ENCODE measurements around the gene MAP3K12.
"Not testable (repeated sequence)": the region's sequence is repeated elsewhere in the genome, so short reads cannot be mapped to it uniquely, and the experiment has no call there.

Gene MAP3K12

DNA sequence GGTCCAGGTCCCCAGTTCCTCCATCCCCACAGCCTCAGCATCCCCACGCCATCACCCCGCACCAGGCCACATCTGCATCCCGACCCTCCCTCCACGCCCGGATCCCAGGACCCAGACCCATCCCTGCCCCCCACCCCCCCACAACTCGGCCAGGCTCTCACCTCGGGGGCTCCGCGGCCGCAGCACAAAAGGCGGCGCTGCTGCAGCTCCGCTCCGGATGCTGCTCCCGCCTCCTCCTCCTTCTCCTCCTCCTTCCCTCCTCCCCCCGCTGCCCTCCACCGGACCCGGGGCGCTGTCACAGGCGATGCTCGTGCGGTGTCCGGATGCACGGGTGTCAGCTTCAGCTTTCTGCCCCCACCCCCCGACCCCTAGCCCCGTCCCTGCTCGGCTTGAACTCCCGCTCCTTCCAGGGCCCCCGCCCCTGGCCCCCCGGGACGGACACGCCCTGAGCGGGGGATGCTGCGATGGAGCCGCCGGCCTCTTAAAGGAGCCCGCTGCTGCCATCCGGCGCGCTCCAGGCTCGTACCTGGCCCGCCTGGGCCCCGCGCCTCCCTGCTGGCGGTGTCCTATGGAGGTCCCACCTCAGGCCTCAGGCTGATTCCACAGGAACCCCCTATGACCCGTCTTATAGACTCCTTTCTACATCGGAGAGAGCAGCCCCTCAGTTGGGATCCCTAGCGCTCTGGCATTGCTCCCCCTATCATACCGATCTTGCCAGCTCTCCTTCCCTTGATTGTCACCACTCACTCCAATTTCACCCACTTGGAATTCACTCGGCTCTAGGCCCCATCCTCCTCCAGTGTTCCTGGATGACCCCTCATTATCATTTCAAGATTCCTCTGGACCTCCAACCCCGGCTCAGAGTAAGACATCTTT lies at the start of gene MAP3K12:
Gene MAP3K12 (minus strand): TSS at position 193 of the 876 bp plus-strand sequence. CDS start 12,067 bp downstream, outside the sequence.
- in situ Hi-C loops (cut with MboI; ENCODE audit: low sequenced_read_pairs): no loop called here

DNA sequence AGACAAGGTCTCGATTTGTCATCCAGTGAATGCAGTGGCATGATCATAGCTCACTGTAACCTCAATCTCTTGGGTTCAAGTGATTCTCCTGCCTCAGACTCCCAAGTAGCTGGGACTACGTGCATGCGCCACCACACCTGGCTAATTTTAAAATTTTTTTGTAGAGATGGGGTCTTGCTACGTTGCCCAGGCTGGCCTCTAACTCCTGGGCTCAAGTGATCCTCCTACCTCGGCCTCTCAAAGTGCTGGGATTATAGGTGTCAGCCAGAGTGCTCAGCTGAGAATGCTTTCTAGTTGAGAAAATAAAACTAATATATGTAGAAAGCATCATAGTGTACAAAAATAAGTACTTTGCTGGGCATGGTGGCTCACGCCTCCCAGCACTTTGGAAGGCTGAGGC lies 49.1 kb upstream of the MAP3K12 start:
- in situ Hi-C loops (cut with MboI; ENCODE audit: low sequenced_read_pairs): not testable (repeated sequence)

- in situ Hi-C loops (cut with MboI; ENCODE audit: low sequenced_read_pairs): no loop called here
Measured at GRCh38 chr12:53543539-53543938, 44.3 kb upstream of the MAP3K12 start.

DNA sequence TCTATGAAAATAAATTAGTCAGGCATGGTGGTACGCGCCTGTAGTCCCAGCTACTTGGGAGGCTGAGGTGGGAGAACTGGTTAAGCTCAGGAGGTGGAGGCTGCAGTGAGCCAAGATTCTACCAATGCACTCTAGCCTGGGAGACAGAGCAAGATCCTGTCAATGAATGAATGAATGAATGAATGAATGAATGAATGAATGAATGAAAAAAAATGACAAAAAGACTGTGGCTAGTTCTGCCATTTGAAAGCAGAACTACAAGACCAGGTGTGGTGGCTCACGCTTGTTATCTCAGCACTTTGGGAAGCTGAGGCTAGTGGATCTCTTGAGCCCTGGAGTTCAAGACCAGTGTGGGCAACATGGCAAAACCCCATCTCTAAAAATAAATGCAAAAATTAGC lies 40.3 kb upstream of the MAP3K12 start:
- in situ Hi-C loops (cut with MboI; ENCODE audit: low sequenced_read_pairs): no loop called here

GRCh38 chr12:53538209-53538689 lies 39.0 kb upstream of the MAP3K12 start:
- in situ Hi-C loops (cut with MboI; ENCODE audit: low sequenced_read_pairs): no loop called here

DNA sequence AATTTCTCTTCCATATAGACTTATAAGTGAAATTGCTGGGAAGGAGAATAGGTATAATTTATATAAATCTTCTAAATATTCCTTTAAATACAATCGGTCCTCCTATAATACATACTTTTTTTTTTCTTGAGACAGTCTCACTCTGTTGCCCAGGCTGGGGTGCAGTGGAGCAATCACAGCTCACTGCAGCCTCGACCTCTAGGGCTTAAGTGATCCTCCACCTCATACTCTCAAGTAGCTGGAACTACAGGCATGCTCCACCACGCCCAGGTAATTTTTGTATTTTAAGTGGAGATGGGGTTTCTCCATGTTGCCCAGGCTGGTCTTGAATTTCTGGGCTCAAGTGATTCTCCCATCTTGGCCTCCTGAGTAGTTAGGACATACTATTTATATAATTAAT lies 37.7 kb upstream of the MAP3K12 start:
- in situ Hi-C loops (cut with MboI; ENCODE audit: low sequenced_read_pairs): no loop called here

DNA sequence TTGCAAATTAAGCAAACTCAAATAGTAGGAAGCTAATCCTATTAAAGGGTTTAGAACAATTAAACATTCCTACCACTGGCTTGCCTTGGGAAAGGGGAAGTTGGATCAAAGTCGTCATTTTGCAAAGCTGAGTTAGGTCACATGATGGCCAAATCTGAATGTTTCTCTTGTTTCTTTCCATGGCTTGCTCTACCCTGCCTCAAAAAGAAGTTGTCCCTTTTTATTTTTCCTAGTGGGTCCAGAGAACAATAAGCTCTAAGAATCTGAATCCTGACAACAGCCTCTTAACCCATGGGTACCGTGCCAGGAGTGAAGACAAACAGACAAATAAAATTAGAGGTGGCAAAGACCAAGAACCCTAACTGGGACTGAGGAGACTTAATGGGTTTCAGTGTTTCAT lies 34.2 kb upstream of the MAP3K12 start:
- in situ Hi-C loops (cut with MboI; ENCODE audit: low sequenced_read_pairs): no loop called here

DNA sequence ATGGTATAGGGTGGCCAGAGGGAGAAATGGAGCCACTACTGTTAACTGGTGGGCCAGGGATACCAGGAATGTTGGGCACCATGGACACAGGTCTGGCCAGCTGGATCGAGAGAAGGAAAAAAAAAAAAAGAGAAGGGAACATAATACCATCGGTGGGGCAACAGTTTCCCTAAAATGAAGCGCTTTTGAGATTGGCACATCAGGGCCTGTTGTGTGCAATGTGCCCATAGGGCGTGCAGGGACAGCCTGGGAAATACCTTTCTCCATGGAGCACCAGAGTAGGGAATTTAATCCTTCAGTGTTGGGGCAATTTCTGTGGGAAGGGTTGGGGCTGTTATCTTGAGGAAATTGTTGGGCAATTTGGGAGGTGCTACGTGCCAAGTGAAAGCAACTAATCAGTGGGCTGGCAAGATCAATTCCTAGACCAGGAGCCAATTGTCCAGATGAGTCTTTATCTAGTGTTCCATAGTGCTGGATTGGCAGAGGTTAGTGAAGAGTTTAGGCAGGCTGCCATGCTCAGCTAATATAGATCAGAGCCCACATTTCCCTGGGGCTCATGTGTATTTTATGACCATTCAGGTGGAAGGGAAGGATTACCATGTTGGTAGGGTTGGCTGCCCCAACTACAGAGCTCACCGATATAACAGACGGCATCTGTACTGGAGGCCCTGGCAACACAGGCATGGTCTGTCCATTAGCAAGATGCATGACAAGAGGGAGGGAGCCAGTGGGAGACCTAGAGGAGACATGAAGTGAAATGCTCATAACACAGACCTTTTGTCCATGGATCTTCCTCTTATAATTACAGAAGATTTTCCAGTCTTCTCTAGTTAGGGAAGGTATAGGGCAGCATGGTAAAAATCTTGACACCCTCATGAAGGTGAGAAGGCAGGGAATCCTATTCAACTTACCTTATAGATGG lies 33.5 kb upstream of the MAP3K12 start:
- in situ Hi-C loops (cut with MboI; ENCODE audit: low sequenced_read_pairs): no loop called here

- in situ Hi-C loops (cut with MboI; ENCODE audit: low sequenced_read_pairs): no loop called here
Measured at GRCh38 chr12:53532021-53532420, 32.8 kb upstream of the MAP3K12 start.

- in situ Hi-C loops (cut with MboI; ENCODE audit: low sequenced_read_pairs): no loop called here
Measured at GRCh38 chr12:53530920-53531319, 31.7 kb upstream of the MAP3K12 start.

GRCh38 chr12:53530061-53530460 lies 30.8 kb upstream of the MAP3K12 start:
- in situ Hi-C loops (cut with MboI; ENCODE audit: low sequenced_read_pairs): no loop called here

DNA sequence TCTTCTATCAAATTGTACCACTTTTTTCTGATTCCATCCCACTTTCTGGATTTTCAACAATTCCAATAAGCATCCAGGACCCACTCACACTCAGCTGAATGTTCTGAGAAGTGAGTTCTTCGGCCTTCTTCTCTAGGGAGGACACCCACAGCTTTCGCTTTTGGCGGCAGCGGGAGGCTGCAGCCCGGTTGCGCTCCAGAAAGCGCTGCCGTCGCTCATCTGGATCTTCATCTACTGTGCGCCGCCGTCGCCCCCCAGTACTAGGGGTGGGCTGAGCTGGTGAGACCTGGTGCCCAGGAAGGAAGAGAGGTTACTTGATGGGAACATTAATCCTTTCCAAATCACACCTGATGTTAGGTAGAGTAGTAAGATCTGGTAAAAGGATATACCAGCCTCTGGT lies 25.2 kb upstream of the MAP3K12 start:
- in situ Hi-C loops (cut with MboI; ENCODE audit: low sequenced_read_pairs): no loop called here

DNA sequence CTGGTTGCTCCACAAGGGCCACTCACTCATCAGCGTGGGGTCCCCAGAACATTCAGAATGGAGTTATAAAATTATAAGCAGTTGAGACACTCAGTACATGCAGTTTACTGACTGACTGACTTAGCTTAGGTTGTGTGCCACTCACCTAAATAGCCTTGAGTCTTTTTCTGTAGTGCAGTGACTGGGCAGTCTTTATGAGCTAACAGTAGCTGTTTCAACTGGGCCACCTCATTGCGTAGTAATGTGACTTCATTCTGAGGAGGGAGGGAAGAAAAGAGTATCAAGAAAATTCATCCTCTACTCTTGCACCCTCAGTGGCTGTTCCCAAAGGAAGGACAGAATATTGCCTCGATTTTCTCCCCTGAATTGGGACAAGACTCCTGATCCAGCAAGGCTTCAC lies 23.9 kb upstream of the MAP3K12 start:
- in situ Hi-C loops (cut with MboI; ENCODE audit: low sequenced_read_pairs): no loop called here

- in situ Hi-C loops (cut with MboI; ENCODE audit: low sequenced_read_pairs): no loop called here
Measured at GRCh38 chr12:53518381-53518780, 19.1 kb upstream of the MAP3K12 start.

GRCh38 chr12:53516758-53517455 lies 17.6 kb upstream of the MAP3K12 start:
- in situ Hi-C loops (cut with MboI; ENCODE audit: low sequenced_read_pairs): no loop called here

DNA sequence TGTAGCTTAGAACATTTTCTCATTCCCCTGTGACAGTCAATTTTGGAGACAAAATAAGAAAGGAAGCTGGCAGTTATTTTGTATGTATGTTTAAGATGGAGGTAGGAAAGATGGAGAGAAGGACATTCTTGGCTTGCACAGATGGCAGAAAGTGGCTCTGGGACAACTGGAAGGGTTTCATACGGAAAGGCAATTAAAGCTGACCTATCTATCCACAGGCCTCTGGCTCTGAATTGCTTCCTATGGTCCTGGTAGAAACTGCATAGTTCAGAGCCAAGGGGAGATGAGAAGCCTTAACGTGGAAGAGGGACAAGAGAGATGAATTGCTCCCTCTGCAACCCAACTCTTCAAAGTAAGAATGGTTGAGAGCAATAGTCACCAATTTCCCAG lies 16.0 kb upstream of the MAP3K12 start:
- in situ Hi-C loops (cut with MboI; ENCODE audit: low sequenced_read_pairs): no loop called here

GRCh38 chr12:53514628-53515290 lies 15.5 kb upstream of the MAP3K12 start:
- in situ Hi-C loops (cut with MboI; ENCODE audit: low sequenced_read_pairs): no loop called here

DNA sequence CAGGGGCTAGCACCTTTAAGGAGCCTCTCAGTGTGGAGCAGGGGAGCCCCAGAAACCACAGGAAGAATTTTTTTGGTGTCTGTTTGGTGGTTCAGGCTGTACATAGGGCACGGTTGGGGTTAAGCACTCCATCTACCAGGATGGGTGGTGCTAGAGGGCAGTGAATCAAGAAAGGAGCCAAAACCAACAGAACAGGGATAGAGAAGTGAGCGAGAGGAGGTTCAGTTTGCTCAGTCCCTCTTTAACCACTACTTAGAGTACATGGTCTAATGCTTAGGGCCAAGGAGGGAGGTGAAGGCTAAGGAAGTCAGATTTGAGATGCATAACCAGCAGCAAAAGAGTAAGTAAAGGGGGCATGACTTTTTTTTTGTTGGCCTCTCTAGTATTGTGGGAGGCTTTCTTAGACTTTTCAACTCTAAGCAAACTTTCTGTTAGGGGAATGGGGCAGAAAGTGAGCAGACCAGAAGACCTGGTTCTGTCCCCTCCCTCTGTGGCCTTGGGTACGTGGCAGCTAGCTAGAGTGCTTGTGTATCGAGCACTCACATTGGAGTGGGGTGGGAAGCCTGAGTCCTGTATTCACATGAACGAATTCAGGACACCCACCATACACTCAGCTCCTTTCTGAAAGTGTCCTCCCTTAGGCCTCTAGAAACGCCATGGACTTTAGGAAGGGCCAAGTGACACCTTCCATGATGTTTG lies 14.6 kb upstream of the MAP3K12 start:
- in situ Hi-C loops (cut with MboI; ENCODE audit: low sequenced_read_pairs): no loop called here

DNA sequence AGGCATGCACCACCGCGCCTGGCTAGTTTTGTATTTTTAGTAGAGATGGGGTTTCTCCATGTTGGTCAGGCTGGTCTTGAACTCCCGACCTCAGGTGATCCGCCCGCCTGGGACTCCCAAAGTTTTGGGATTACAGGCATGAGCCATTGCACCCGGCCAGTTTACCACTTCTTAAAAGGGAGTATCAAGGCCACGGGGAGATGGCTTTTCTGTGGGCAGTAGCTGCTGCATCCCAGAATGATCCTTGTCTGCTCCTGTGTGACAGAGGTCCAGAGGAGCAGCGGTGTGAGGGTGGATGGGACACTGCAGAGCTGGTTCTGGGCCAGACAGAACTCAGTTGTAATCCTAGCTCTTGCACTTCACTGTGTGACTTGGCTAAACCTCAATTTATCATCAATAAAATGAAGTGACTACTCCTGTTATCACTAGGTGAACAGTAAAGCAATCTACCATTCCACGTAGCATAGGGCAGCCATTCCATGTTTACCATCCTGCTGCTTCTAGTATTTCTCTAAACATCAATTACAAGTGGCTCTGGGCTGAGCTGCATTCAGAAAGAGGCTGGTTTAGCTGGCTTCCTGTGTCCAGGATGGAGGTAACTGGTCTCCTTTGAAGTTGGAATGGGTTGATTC lies 11.0 kb upstream of the MAP3K12 start:
- in situ Hi-C loops (cut with MboI; ENCODE audit: low sequenced_read_pairs): no loop called here
